Right renal cortex interstitium (tissue), 3 donors: Measurements from ENCODE around the gene ROPN1B. TPM values are rescaled to one million over a fixed set of nuclear protein-coding genes. Genes with fewer than 3 reads are reported as not detected.

Experiments
- DNase-seq, 3 donors: peaks; one replicate each; pipeline ENCODE4 v3.0.0-alpha.2; 2013; ENCODE audit warnings: low read depth in 3 of 3, low spot score in 2 of 3
- polyA plus RNA-seq, 3 donors: library from polyadenylated mRNA; unstranded; fragments of 120-200 nt; gene quantifications; one replicate each; pipeline ENCODE4 v1.2.1, GENCODE V29; 2013; ENCODE audit not compliant: insufficient read length in 3 of 3

Gene ROPN1B
- polyA plus RNA-seq, 3 donors, result 0.43 to 0.68 (median 0.64) TPM

DNA sequence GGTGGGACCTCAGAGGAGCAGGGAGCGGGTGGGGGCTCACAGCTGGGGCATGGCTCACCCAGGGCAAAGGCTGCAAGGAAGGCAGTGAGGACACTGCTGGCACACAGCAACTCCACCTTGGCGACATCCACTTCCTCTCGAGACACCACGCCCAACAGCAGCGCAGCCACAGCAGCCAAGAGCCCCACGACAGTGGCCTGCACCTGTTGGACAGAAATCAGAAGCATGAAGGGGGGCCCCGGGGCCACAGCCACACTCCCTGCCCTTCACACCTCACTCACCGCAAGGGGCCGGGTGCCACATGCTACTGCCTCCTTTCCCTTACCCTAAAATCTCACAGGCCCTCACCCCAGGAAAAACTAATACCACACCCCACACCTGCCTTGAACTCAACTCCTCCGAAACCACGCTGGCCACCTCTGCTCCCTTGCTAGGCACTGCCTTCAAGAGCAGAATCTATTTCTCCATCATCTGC is 57.3 kb downstream of the ROPN1B start:
- no peak for DNase-seq

DNA sequence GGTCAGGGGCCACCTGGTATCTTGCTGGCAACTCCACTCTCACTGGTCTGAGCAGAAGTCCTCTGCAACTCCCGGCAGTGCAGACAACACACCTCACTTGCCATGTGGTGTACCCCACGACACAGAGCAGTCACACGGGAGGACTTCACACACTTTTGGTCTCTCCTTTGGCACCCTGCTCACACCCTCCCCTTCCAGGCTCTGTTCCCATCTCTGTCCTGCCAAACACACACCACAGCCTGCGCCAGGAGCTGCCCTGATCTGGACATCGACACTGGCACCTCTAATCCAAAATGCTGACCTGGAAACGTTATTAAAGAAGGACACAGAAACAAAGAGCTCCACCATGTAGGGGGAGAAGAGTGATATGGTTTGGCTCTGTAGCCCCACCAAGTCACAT is 57.8 kb downstream of the ROPN1B start:
- DNase-seq, result no peak

DNA sequence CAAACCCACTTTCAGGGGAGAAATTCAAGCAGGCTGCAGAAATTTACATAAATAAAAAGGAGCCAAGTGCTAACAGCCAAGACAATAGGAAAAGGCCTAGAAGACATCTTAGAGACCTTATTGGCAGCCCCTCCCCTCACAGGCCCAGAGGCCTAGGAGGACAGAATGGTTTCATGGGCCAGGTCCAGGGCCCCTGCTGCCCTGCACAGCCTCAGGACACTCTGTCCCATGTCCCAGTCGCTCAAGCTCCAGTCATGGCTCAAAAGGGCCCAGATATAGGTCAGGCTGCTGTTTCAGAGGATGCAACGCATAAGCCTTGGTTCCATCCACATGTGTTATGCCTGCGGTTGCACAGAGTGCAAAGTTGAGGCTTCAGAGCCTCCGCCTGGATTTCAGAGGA is 59.1 kb downstream of the ROPN1B start:
- no peak for DNase-seq

DNA sequence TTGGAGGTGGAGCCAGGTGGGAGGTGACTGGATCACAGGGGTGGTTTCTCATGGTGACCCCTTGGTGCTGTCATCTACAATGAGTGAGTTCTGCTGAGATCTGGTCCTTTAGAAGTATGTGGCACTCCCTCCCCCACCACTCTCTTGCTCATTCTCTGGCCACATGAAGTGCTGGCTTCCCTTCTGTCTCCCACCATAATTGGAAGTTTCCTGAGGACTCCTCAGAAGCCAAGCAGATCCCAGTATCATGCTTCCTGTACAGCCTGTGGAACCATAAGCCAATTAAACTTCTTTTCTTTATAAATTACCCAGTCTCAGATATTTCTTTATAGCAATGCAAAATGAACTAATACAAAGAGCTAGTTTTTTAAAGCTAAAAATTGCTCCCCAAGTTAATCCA is 60.3 kb downstream of the ROPN1B start:
- DNase-seq, result no peak

DNA sequence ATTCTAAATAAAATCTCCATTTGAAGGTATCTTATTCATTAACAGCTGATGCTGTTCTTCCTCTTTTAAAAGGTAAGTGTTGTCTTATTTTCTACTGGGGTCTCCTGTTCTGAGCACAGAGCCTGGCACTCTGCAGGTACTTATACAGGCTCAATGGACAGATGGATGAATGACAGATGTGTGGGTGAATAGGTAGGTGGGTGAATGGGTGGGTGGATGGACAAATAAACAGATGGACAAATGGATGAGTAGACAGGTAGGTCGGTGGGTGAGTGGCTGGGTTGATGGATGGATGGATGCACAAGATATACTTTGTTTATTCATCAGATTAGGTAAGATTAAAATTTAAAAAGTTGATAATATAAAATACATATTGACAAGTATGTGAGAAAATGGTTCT is 61.5 kb downstream of the ROPN1B start:
- no peak for DNase-seq

DNA sequence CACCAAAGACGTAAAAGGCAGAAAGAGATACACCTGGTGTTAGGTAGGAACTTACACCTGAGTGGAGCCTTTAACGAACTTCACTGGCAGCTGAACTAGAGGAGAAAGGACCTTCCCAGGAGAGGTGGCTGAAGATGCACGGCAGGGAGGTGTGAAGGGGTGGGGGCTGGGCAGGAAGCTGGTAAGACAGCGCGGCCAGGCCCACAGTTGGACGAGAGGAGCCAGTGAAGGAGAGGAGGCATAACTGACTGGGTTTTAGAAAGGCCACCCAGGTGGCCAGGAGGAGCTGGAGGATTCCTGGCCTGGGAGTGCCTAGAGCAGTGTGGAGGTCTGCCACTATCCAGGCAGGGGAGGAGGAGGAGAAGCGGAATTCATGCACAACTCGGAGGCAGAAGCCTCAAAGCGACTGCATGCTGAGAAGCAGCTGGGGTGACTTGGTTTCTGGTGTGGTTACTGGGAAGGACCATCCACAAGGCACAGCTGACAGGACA is 63.0 kb downstream of the ROPN1B start:
- no peak for DNase-seq

Other genes with a start within 250 kb of the ROPN1B start
- 10 to 100 TPM; 75.0 to 80.6 (median 77.2) TPM for gene SLC41A3, start 114.9 kb downstream of the ROPN1B start, polyA plus RNA-seq
- 10 to 100 TPM; 33.1 to 51.6 (median 39.2) TPM for gene ALDH1L1, start 211.4 kb downstream of the ROPN1B start, polyA plus RNA-seq